ENCODE results near the gene TSHZ1.
"Not testable (repeated sequence)": the region's sequence is repeated elsewhere in the genome, so short reads cannot be mapped to it uniquely, and the experiment has no call there.

TSHZ1 gene

DNA sequence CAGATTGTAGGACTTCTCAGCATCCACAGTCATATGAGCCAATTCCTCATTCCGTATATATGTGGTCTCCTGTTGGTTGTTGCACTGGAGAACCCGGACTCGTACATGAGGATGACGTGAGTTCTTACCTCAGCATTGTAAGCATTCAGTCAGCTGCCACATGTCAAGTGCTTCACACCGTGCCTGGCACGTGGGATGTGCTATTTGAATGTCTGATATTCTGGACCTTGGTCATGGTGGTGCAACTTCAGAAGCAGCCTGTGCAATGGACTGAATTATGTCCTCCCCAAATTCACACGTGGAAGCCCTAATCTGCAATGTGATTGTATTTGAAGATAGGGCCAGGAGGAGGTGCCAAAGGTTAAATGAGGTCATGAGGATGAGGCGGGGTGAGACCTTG lies 33.7 kb upstream of the TSHZ1 start:
- ChIA-PET POLR2A (no interaction called here), CTCF (no interaction called here)
- TF ChIP-seq SP1 (IDR thresholded peaks at IDR 0.05) (no peak), CTBP1 (IDR thresholded peaks at IDR 0.05; ENCODE audit: borderline replicate concordance) (no peak), FOXK2 (IDR thresholded peaks at IDR 0.05) (no peak)
- DNase-seq (ENCODE audit: extremely low spot score), result no peak

DNA sequence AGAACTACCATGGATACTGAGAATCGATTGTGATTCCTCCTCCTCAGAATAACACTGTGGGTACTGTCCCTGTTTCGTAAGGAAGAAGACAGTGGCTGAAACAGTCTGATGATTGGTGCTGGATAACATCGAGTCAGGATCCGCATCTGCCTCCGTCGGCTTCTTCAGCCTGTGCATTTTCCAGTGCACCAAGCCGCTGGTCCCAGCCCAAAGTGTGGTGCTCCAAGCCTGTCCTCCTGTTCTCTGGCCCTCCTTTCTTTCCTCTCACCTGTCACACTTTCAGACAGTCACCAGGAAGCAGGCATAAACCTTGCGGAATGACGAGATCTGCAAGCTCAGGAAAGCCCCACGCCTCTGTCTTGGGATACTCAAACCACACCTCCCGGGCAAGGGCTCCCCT lies 32.2 kb upstream of the TSHZ1 start:
- ChIA-PET CTCF (no interaction called here), POLR2A (no interaction called here)
- TF ChIP-seq HDGF (IDR thresholded peaks at IDR 0.05; ENCODE audit: borderline replicate concordance) (no peak), BHLHE40 (IDR thresholded peaks at IDR 0.05; ENCODE audit: borderline replicate concordance) (no peak), CTBP1 (IDR thresholded peaks at IDR 0.05; ENCODE audit: borderline replicate concordance) (no peak), FOXM1 (IDR thresholded peaks at IDR 0.05; ENCODE audit: borderline replicate concordance) (no peak), LEF1 (IDR thresholded peaks at IDR 0.05; ENCODE audit: borderline replicate concordance) (no peak), NFRKB (IDR thresholded peaks at IDR 0.05) (no peak), ARNT (IDR thresholded peaks at IDR 0.05) (no peak), SP1 (IDR thresholded peaks at IDR 0.05) (no peak), FOXK2 (IDR thresholded peaks at IDR 0.05) (no peak), ELF4 (IDR thresholded peaks at IDR 0.05) (no peak), SUZ12 (IDR thresholded peaks at IDR 0.05) (no peak), L3MBTL2 (conservative IDR thresholded peaks at IDR 0.05) (no peak), TARDBP (IDR thresholded peaks at IDR 0.05) (no peak)
- TF ChIP-seq, protein P1, sequence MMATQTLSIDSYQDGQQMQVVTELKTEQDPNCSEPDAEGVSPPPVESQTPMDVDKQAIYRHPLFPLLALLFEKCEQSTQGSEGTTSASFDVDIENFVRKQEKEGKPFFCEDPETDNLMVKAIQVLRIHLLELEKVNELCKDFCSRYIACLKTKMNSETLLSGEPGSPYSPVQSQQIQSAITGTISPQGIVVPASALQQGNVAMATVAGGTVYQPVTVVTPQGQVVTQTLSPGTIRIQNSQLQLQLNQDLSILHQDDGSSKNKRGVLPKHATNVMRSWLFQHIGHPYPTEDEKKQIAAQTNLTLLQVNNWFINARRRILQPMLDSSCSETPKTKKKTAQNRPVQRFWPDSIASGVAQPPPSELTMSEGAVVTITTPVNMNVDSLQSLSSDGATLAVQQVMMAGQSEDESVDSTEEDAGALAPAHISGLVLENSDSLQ (IDR thresholded peaks at IDR 0.05), result no peak
- DNase-seq (ENCODE audit: extremely low spot score), result no peak

DNA sequence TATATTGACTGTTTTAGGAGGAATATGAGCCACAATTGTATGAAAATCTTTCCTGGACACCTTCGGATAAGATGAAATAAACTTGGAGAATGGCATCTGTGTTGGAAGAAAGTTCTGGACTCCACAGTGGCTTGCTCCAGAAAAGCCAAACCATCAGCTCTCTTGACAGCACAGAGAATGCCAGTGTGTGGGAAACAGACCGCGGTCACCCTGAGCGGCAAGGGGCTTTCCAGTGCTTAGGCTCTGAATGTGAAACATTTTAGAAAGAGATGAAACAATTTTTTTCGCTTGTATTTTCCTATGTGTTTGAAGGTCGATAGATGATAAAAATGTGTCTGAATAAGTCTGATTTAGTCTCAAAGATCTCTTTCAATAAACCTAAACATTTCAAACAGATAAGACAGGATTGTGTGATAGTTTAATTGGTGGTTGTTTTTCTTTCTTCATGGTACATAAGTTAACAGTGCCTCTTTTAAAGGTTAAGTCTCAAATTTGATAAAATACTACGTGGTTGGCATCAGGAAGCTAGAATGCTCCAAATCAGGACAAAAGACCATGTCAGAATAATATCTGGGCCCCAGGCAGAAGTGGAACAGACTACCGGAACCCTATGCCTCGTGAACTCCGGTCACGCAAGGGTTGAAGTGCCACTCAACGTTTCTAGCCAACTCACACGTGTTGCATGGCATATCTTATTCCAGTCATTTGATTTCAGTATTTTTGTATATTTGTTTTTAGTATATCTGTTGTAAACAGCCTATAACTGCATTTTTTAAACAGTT lies 30.6 kb upstream of the TSHZ1 start:
- CTCF ChIA-PET, result interaction anchor here (0.7 to 0.9 kb wide), 2 partner anchors 11 to 919 kb away, joined by 3 read pairs; no protein-coding TSS in a partner anchor
- POLR2A ChIA-PET, result no interaction called here
- TF ChIP-seq FOXK2 (IDR thresholded peaks at IDR 0.05) (no peak), CTBP1 (IDR thresholded peaks at IDR 0.05; ENCODE audit: borderline replicate concordance) (no peak), SP1 (IDR thresholded peaks at IDR 0.05) (no peak), L3MBTL2 (conservative IDR thresholded peaks at IDR 0.05) (no peak), FOXA1 (IDR thresholded peaks at IDR 0.05) (no peak), NFRKB (IDR thresholded peaks at IDR 0.05) (no peak), ZNF384 (IDR thresholded peaks at IDR 0.05) (no peak), SUZ12 (IDR thresholded peaks at IDR 0.05) (no peak), FOXM1 (IDR thresholded peaks at IDR 0.05; ENCODE audit: borderline replicate concordance) (no peak), TARDBP (IDR thresholded peaks at IDR 0.05) (no peak), BHLHE40 (IDR thresholded peaks at IDR 0.05; ENCODE audit: borderline replicate concordance) (no peak)
- TF ChIP-seq, protein P1 (IDR thresholded peaks at IDR 0.05), result no peak
- no peak for DNase-seq (ENCODE audit: extremely low spot score)

DNA sequence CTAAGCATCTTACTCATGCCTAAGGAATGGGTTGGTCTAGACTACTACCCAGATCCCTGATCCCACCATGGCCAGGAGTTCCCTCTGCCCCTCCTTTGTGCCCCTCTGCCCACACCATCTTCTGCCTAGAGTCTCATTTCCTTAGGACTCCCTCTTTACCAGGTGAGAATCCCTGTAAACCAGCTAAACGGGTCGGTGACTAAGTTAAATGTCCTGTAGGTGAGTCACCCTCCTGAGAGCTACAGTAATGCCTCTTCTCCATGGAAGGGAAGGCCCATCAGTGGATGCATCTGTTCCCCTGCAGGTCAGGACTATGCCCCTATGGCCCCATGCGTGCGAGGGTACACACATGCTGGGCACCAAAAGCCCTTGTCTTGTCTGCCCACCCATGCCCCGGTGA lies 27.1 kb upstream of the TSHZ1 start:
- TF ChIP-seq, protein P1 (IDR thresholded peaks at IDR 0.05), result no peak
- TF ChIP-seq NFRKB (IDR thresholded peaks at IDR 0.05), result no peak
- no peak for TF ChIP-seq FOXA1 (IDR thresholded peaks at IDR 0.05)
- no peak for TF ChIP-seq HDGF (IDR thresholded peaks at IDR 0.05; ENCODE audit: borderline replicate concordance)
- TF ChIP-seq FOXM1 (IDR thresholded peaks at IDR 0.05; ENCODE audit: borderline replicate concordance), result no peak
- TF ChIP-seq ELF4 (IDR thresholded peaks at IDR 0.05), result no peak
- no peak for TF ChIP-seq SUZ12 (IDR thresholded peaks at IDR 0.05)
- TF ChIP-seq CTBP1 (IDR thresholded peaks at IDR 0.05; ENCODE audit: borderline replicate concordance), result no peak
- TF ChIP-seq FOXK2 (IDR thresholded peaks at IDR 0.05), result no peak
- no peak for TF ChIP-seq TARDBP (IDR thresholded peaks at IDR 0.05)
- TF ChIP-seq BHLHE40 (IDR thresholded peaks at IDR 0.05; ENCODE audit: borderline replicate concordance), result no peak
- no peak for TF ChIP-seq ZNF384 (IDR thresholded peaks at IDR 0.05)
- no peak for TF ChIP-seq SP1 (IDR thresholded peaks at IDR 0.05)
- TF ChIP-seq L3MBTL2 (conservative IDR thresholded peaks at IDR 0.05), result no peak
- TF ChIP-seq ARNT (IDR thresholded peaks at IDR 0.05), result no peak
- POLR2A ChIA-PET, result no interaction called here
- CTCF ChIA-PET, result no interaction called here
- DNase-seq (ENCODE audit: extremely low spot score), result no peak

DNA sequence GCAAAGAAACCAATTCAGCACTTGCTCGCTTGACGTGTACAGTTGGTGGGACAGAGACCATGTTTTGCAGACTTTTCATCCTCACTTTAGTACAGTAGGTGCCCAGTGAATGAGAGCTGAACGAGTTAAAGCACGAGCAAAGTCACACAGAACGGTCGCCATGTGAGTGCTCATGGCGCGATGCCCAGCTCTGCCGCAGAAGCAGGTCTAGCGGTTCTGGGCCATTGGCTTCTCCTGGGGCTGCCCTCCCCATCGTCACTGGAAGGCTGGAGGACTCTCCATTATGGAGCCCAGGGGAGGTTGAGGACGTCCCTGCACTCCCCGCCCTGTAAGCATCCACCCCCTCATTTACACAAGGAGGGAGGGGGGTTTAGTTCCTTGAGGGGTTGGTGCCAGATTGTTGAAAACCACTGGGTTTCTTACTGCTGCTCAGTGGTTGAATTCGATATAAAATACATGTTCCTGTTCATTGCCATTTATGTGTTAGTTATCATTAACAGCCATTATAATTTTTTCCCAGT lies 26.6 kb upstream of the TSHZ1 start:
- POLR2A ChIA-PET, result no interaction called here
- DNase-seq (ENCODE audit: extremely low spot score), result no peak
- TF ChIP-seq ELF4 (IDR thresholded peaks at IDR 0.05) (no peak), HDGF (IDR thresholded peaks at IDR 0.05; ENCODE audit: borderline replicate concordance) (no peak), TARDBP (IDR thresholded peaks at IDR 0.05) (no peak), BHLHE40 (IDR thresholded peaks at IDR 0.05; ENCODE audit: borderline replicate concordance) (no peak), LEF1 (IDR thresholded peaks at IDR 0.05; ENCODE audit: borderline replicate concordance) (no peak), CTBP1 (IDR thresholded peaks at IDR 0.05; ENCODE audit: borderline replicate concordance) (no peak), SP1 (IDR thresholded peaks at IDR 0.05) (no peak), FOXK2 (IDR thresholded peaks at IDR 0.05) (no peak), FOXM1 (IDR thresholded peaks at IDR 0.05; ENCODE audit: borderline replicate concordance) (no peak)
- CTCF ChIA-PET, result no interaction called here

DNA sequence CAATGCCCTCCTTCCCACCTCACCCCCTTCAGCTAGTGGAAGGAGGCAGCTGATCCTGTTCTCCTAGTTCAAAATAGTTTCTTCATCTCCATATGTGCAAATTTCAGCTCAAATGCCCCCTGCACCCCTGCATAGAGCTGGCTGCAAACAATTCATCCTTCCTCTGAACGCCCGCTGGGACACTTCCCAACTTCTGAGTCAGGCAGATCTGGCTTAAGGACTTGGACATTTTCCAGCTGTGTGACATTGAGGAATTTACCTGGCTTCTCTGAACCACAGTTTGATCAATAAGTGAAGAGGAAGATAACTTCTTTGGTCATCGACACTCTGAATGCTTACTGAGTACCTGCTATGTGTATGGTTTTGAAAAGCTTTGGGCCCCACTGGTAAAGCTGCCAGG lies 25.1 kb upstream of the TSHZ1 start:
- TF ChIP-seq FOXA1 (IDR thresholded peaks at IDR 0.05), result no peak
- TF ChIP-seq NFRKB (IDR thresholded peaks at IDR 0.05), result no peak
- no peak for TF ChIP-seq CTBP1 (IDR thresholded peaks at IDR 0.05; ENCODE audit: borderline replicate concordance)
- no peak for DNase-seq (ENCODE audit: extremely low spot score)
- CTCF ChIA-PET, result no interaction called here
- POLR2A ChIA-PET, result no interaction called here

DNA sequence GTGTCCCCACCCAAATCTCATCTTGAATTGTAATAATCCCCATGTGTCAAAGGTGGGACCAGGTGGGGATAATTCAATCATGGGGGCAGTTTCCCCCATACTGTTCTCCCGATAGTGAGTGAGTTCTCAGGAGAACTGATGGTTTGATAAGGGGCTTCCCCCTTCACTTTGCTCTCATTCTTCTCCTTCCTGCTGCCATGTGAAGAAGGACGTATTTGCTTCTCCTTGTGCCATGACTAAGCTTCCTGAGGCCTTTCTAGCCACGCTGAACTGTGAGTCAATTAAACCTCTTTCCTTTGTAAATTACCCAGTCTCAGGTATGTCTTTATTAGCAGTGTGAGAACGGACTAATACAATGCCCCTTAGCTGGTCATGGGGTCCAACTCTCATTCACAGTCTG lies 22.9 kb upstream of the TSHZ1 start:
- POLR2A ChIA-PET; CTCF ChIA-PET; DNase-seq (ENCODE audit: extremely low spot score): not testable (repeated sequence)

Data from HEK293T (cell line).